Measurements from ENCODE around the gene CDC42EP5.
A peak's percentile ranks its signal among the peaks of the same experiment; 100 is the strongest.
"Not testable (repeated sequence)": the region's sequence is repeated elsewhere in the genome, so short reads cannot be mapped to it uniquely, and the experiment has no call there.

The CDC42EP5 gene

GRCh38 chr19:54502518-54503048, 29.5 kb upstream of the CDC42EP5 start, which contains the start of gene LAIR2:
TSS of gene LAIR2 (plus strand) at chr19:54502831. CDS start at chr19:54502919, 88 bp downstream.
- Histone ChIP-seq H3K36me3 (ENCODE audit: insufficient read depth, low read length) (no peaks in the 10 kb centered on the region), H3K27ac (ENCODE audit: low read length) (peak within 1 kb of the TSS; percentile 60; the same call in 1 of the 2 replicates), H3K9ac (ENCODE audit: low read depth, low read length) (peak within 1 kb of the TSS; percentile 34; the same call in 1 of the 2 replicates), H3K4me2 (ENCODE audit: insufficient read depth, low read length) (peak within 1 kb of the TSS; percentile 49), H3K79me2 (ENCODE audit: insufficient read depth, low read length) (peaks cover 5% of the 10 kb centered on the region; the same call in 1 of the 2 replicates), H2AFZ (ENCODE audit: low read depth, low read length) (no peak within 1 kb of the TSS), H4K20me1 (ENCODE audit: insufficient read depth, low read length) (no peaks in the 10 kb centered on the region; the same call in 1 of the 2 replicates), H3K27me3 (ENCODE audit: insufficient read depth, low read length, poor library complexity) (peaks cover 3% of the 10 kb centered on the region), H3K4me3 (ENCODE audit: low read depth in 1 of 2, low read length in 2 of 2) (peak within 1 kb of the TSS in 1 of 2 experiments; percentile 43; a peak in 2 of 4 replicates), H3K4me1 (ENCODE audit: insufficient read depth, low read length) (peaks cover 18% of the 10 kb centered on the region), H3K9me3 (ENCODE audit: insufficient read depth, low read length, severe bottlenecking) (no peaks in the 10 kb centered on the region)
- no peak for DNase-seq
- ATAC-seq (ENCODE audit: insufficient read depth, low read depth): no peak
- TF ChIP-seq EZH2 (IDR thresholded peaks at IDR 0.05; ENCODE audit: borderline replicate concordance, low read depth, low read length, severe bottlenecking): no peak
- TF ChIP-seq CTCF (IDR thresholded peaks at IDR 0.05; ENCODE audit: borderline replicate concordance, extremely low read depth, low read length, poor library complexity, severe bottlenecking): no peak

- Histone ChIP-seq H3K4me1 (ENCODE audit: insufficient read depth, low read length) (peaks cover 24% of the 10 kb centered on the region), H3K4me3 (ENCODE audit: low read depth in 1 of 2, low read length in 2 of 2) (peak overlapping the region; percentile 25 to 54; a peak in 3 of 4 replicates), H3K27ac (ENCODE audit: low read length) (peak overlapping the region; percentile 84), H3K4me2 (ENCODE audit: insufficient read depth, low read length) (0 out of 2 replicates have a peak overlapping the region, but pooled peaks have one; percentile 22), H3K9ac (ENCODE audit: low read depth, low read length) (peak overlapping the region; percentile 60)
- H2AFZ ChIP-seq (ENCODE audit: low read depth, low read length); H3K79me2 ChIP-seq (ENCODE audit: insufficient read depth, low read length); H3K9me3 ChIP-seq (ENCODE audit: insufficient read depth, low read length, severe bottlenecking); H3K27me3 ChIP-seq (ENCODE audit: insufficient read depth, low read length, poor library complexity); H3K36me3 ChIP-seq (ENCODE audit: insufficient read depth, low read length); ATAC-seq (ENCODE audit: insufficient read depth, low read depth); H4K20me1 ChIP-seq (ENCODE audit: insufficient read depth, low read length): not testable (repeated sequence)
- DNase-seq: peak; percentile 38
Measured at GRCh38 chr19:54498451-54498772, 25.3 kb upstream of the CDC42EP5 start.

GRCh38 chr19:54497747-54498450, 24.8 kb upstream of the CDC42EP5 start:
- H3K36me3 ChIP-seq (ENCODE audit: insufficient read depth, low read length); H3K79me2 ChIP-seq (ENCODE audit: insufficient read depth, low read length); H3K9me3 ChIP-seq (ENCODE audit: insufficient read depth, low read length, severe bottlenecking); H3K27me3 ChIP-seq (ENCODE audit: insufficient read depth, low read length, poor library complexity); H4K20me1 ChIP-seq (ENCODE audit: insufficient read depth, low read length); H2AFZ ChIP-seq (ENCODE audit: low read depth, low read length): not testable (repeated sequence)
- Histone ChIP-seq H3K9ac (ENCODE audit: low read depth, low read length) (peak overlapping the region; percentile 60), H3K27ac (ENCODE audit: low read length) (peak overlapping the region; percentile 84), H3K4me3 (ENCODE audit: low read depth in 1 of 2, low read length in 2 of 2) (peak overlapping the region; percentile 25 to 54; a peak in 3 of 4 replicates), H3K4me2 (ENCODE audit: insufficient read depth, low read length) (peak overlapping the region; percentile 22; the same call in 1 of the 2 replicates), H3K4me1 (ENCODE audit: insufficient read depth, low read length) (peaks cover 24% of the 10 kb centered on the region)
- peak; percentile 69 for DNase-seq
- peak; percentile 91 for ATAC-seq (ENCODE audit: insufficient read depth, low read depth)

- not testable (repeated sequence) for H3K9me3 ChIP-seq (ENCODE audit: insufficient read depth, low read length, severe bottlenecking); H3K27me3 ChIP-seq (ENCODE audit: insufficient read depth, low read length, poor library complexity); H3K9ac ChIP-seq (ENCODE audit: low read depth, low read length); H2AFZ ChIP-seq (ENCODE audit: low read depth, low read length); H3K4me3 ChIP-seq (ENCODE audit: low read depth in 1 of 2, low read length in 2 of 2); H3K27ac ChIP-seq (ENCODE audit: low read length); H4K20me1 ChIP-seq (ENCODE audit: insufficient read depth, low read length); H3K4me2 ChIP-seq (ENCODE audit: insufficient read depth, low read length); H3K36me3 ChIP-seq (ENCODE audit: insufficient read depth, low read length); H3K79me2 ChIP-seq (ENCODE audit: insufficient read depth, low read length); DNase-seq
- peak; percentile 47; the same call in 1 of the 3 replicates for ATAC-seq (ENCODE audit: insufficient read depth, low read depth)
- peaks cover 22% of the 10 kb centered on the region for H3K4me1 ChIP-seq (ENCODE audit: insufficient read depth, low read length)
Measured at GRCh38 chr19:54495284-54495683, 22.2 kb upstream of the CDC42EP5 start.

All from DND-41 (cell line).